Stimulated activated CD8-positive, alpha-beta memory T cell treated with anti-CD3 and anti-CD28 coated beads, Interleukin-15, amount 100 ng/mL, for 1 hour (primary cell): ENCODE results near the gene SLC8B1.
"Not testable (repeated sequence)": the region's sequence is repeated elsewhere in the genome, so short reads cannot be mapped to it uniquely, and the experiment has no call there.

Source experiments
- DNase-seq: peaks from one replicate; pipeline ENCODE4 v3.0.0-alpha.2; 2020; ENCODE audit warnings: low read depth

SLC8B1 gene

GRCh38 chr12:113354192-113354591, 19.3 kb upstream of the SLC8B1 start:
- DNase-seq = not testable (repeated sequence)

GRCh38 chr12:113351089-113351488, 16.2 kb upstream of the SLC8B1 start:
- DNase-seq = no peak

- no peak for DNase-seq
These were observed 14.1 kb upstream of the SLC8B1 start for GRCh38 chr12:113348849-113349536.

GRCh38 chr12:113347892-113348291, 13.0 kb upstream of the SLC8B1 start:
- DNase-seq = no peak

- no peak for DNase-seq
These were observed 12.2 kb upstream of the SLC8B1 start for GRCh38 chr12:113347107-113347506.

GRCh38 chr12:113346353-113346752, 11.4 kb upstream of the SLC8B1 start:
- no peak for DNase-seq

- DNase-seq = no peak
These were observed 10.4 kb upstream of the SLC8B1 start for GRCh38 chr12:113345318-113345717.

- DNase-seq = no peak
These were observed 6.6 kb upstream of the SLC8B1 start for GRCh38 chr12:113341535-113341934.

GRCh38 chr12:113340061-113340460, 5.2 kb upstream of the SLC8B1 start:
- no peak for DNase-seq

- no peak for DNase-seq
These were observed 4.6 kb upstream of the SLC8B1 start for GRCh38 chr12:113339540-113339939.

- no peak for DNase-seq
These were observed 778 bp downstream of the SLC8B1 start for GRCh38 chr12:113333877-113334785.

GRCh38 chr12:113333418-113333750, 1.5 kb downstream of the SLC8B1 start:
- no peak for DNase-seq

- DNase-seq = no peak
These were observed 2.1 kb downstream of the SLC8B1 start for GRCh38 chr12:113332688-113333417.

GRCh38 chr12:113330505-113330904, 4.4 kb downstream of the SLC8B1 start:
- no peak for DNase-seq

- DNase-seq = no peak
These were observed 5.0 kb downstream of the SLC8B1 start for GRCh38 chr12:113329791-113330417.

GRCh38 chr12:113329022-113329790, 5.7 kb downstream of the SLC8B1 start:
- DNase-seq = no peak

GRCh38 chr12:113328368-113328889, 6.5 kb downstream of the SLC8B1 start:
- no peak for DNase-seq

- DNase-seq = no peak
These were observed 8.0 kb downstream of the SLC8B1 start for GRCh38 chr12:113326775-113327395.

- DNase-seq = no peak
These were observed 9.0 kb downstream of the SLC8B1 start for GRCh38 chr12:113325916-113326315.

GRCh38 chr12:113322343-113322742, 12.6 kb downstream of the SLC8B1 start:
- no peak for DNase-seq

- no peak for DNase-seq
These were observed 14.5 kb downstream of the SLC8B1 start for GRCh38 chr12:113320401-113320800.
